Heart left ventricle (tissue), 16 donors: ENCODE data around the gene SCIMP. TPM values are rescaled to one million over a fixed set of nuclear protein-coding genes. Genes with fewer than 3 reads are reported as not detected.

Experiments used
- ATAC-seq, 4 donors: fragments of 200-7000 bp; cut with Tn5 transposase; one replicate each; pipeline ENCODE4 v1.9.1; 2020 to 2022; ENCODE audit warnings: moderate library complexity in 4 of 4, mild to moderate bottlenecking in 3 of 4, moderate number of reproducible peaks in 1 of 4
- DNase-seq, 5 donors: peaks; one replicate each; pipeline ENCODE4 v3.0.0-alpha.2; 2020
- H3K27ac ChIP-seq, 12 donors: fragments of 200-600 bp; sonication (generic) in 4 of 12; one replicate each; pipeline versions ENCODE4 v1.5.0 to v1.8.0; 2016 to 2022; ENCODE audit warnings: mild to moderate bottlenecking in 2 of 12
- H3K27me3 ChIP-seq, 9 donors: fragments of 200-600 bp; sonication (generic) in 2 of 9; one replicate each; pipeline versions ENCODE4 v1.5.1 to v1.8.0; 2016 to 2022; ENCODE audit warnings: mild to moderate bottlenecking in 3 of 9
- H3K36me3 ChIP-seq, 9 donors: fragments of 200-600 bp; sonication (generic) in 2 of 9; one replicate each; pipeline versions ENCODE4 v1.5.0 to v1.8.0; 2018 to 2022; ENCODE audit warnings: mild to moderate bottlenecking in 2 of 9
- H3K4me1 ChIP-seq, 12 donors: fragments of 200-600 bp; sonication (generic) in 4 of 12; one replicate each; pipeline versions ENCODE4 v1.5.0 to v1.8.0; 2016 to 2022; ENCODE audit warnings: mild to moderate bottlenecking in 3 of 12
- H3K4me3 ChIP-seq, 12 donors: fragments of 200-600 bp; sonication (generic) in 4 of 12; one replicate each; pipeline versions ENCODE4 v1.5.0 to v1.8.0; 2017 to 2022; ENCODE audit warnings: mild to moderate bottlenecking in 9 of 12, moderate library complexity in 4 of 12
- H3K9me3 ChIP-seq, 12 donors: fragments of 200-600 bp; sonication (generic) in 4 of 12; one replicate each; pipeline versions ENCODE4 v1.5.0 to v1.8.0; 2016 to 2022; ENCODE audit warnings: mild to moderate bottlenecking in 1 of 12
- CTCF ChIP-seq, 12 donors: fragments of 200-600 bp; sonication (generic) in 4 of 12; IDR thresholded peaks; one replicate each; pipeline versions ENCODE4 v1.5.0 to v1.8.0; 2018 to 2022; ENCODE audit warnings: antibody characterized with exemption in 12 of 12, mild to moderate bottlenecking in 5 of 12
- POLR2A ChIP-seq, 2 donors: fragments of 450-650 bp; IDR thresholded peaks; one replicate each; pipeline ENCODE4 v1.6.1; 2017; ENCODE audit warnings: antibody characterized with exemption in 2 of 2, mild to moderate bottlenecking in 2 of 2, moderate library complexity in 2 of 2
- WGBS, 4 donors: extraction: QIAGEN DNeasy Blood & Tissue Kit in 2 of 4; methylation state at CpG; one replicate each; pipeline versions ENCODE4 v1.1.5 to v1.1.7; 2013 to 2018; 5-methylcytosine and 5-hydroxymethylcytosine counted together
- intact Hi-C, 10 donors: fragments of 100-400 bp; cut with DNase I; formaldehyde crosslinking; loops; one replicate each; pipeline versions ENCODE4 v1.11.1 to v1.14.2; 2022
- polyA plus RNA-seq, 2 donors: library from polyadenylated mRNA; stranded (reverse); fragments of 200-250 nt; gene quantifications; one replicate each; pipeline ENCODE4 v1.2.3, GENCODE V29; 2013
- total RNA-seq, 9 donors: library from RNA; depleted of rRNA in 2 of 9; stranded (reverse); fragments of >200 nt in 2 of 9; fragmentation: NEBNext Ultra II Directional in 3 of 9; extraction: Animal tissue kit (Norgen Biotek cat#: 25700) in 3 of 9; gene quantifications; one replicate each; pipeline versions ENCODE4 v1.1.0 to v1.2.4, GENCODE V29; 2016 to 2023
- donor health status: ischemic (EF 13 %, LVEDD 7.1; RV severe dilation, severe dysfunction).
- donor health status: healthy with polysubstance abuse.
- donor health status: DM: no; HTN: yes; CAD: no.
- donor health status: DM: no; HTN: no; CAD: no.
- donor health status: ischemic (EF 25% LVEDD 6.9; RV normal size, moderate dysfunction).
- donor health status: ischemic (EF 25% LVEDD 5.7; RV mildly dilated, moderate dysfunction).
- donor health status: healthy.
- donor health status: DM: yes; HTN: yes; CAD: no.
- donor health status: ischemic (EF 35%, LVEDD 5.7; RV mildly dilated, moderate dysfunction).
- donor health status: nonischemic (EF 11% LVEDD 7.7; RV severe dilation, severe dysfunction).
- donor health status: DM: yes; HTN: yes; CAD: no.
- donor health status: PGD.
- donor health status: ischemic (EF 29% LVEDD 5.4; RV normal size, mild dysfunction).
- donor health status: nonischemic (EF 23%, LVEDD 6.1; RV moderate dilation, normal function).

SCIMP gene
- total and polyA plus RNA-seq, 11 donors = 0.11 to 17.2 (median 0.72) TPM

- Histone ChIP-seq H3K36me3 (no peaks in the 10 kb centered on the region), H3K9me3 (no peaks in the 10 kb centered on the region), H3K27ac (no peak overlapping the region), H3K4me1 (no peaks in the 10 kb centered on the region), H3K27me3 (no peaks in the 10 kb centered on the region), H3K4me3 (no peak overlapping the region)
- intact Hi-C loops = no loop called here
- ATAC-seq (no peak), DNase-seq (no peak)
- TF ChIP-seq CTCF (IDR thresholded peaks at IDR 0.05) = no peak
- TF ChIP-seq POLR2A (IDR thresholded peaks at IDR 0.05) = no peak
- 91 to 98% (median 94%) methylated on average over 6 of the region's 6 CpGs for WGBS, 4 donors
Measured at GRCh38 chr17:5263441-5263840, 28.8 kb upstream of the SCIMP start.

- no peaks in the 10 kb centered on the region for H3K27me3 ChIP-seq
- H3K4me3 ChIP-seq = no peak overlapping the region
- 77 to 80% (median 78%) methylated on average over 2 of the region's 2 CpGs for WGBS, 4 donors
- TF ChIP-seq CTCF (IDR thresholded peaks at IDR 0.05) = no peak
- no peak for TF ChIP-seq POLR2A (IDR thresholded peaks at IDR 0.05)
- no peaks in the 10 kb centered on the region for H3K9me3 ChIP-seq
- no peak for ATAC-seq
- H3K27ac ChIP-seq = no peak overlapping the region
- DNase-seq = no peak
- H3K36me3 ChIP-seq = no peaks in the 10 kb centered on the region
- intact Hi-C loops = no loop called here
- no peaks in the 10 kb centered on the region for H3K4me1 ChIP-seq
Measured at GRCh38 chr17:5262416-5262991, 27.8 kb upstream of the SCIMP start.

GRCh38 chr17:5260542-5260941, 25.9 kb upstream of the SCIMP start:
- H3K27me3 ChIP-seq = no peaks in the 10 kb centered on the region
- no peak for TF ChIP-seq CTCF (IDR thresholded peaks at IDR 0.05)
- no peak for TF ChIP-seq POLR2A (IDR thresholded peaks at IDR 0.05)

GRCh38 chr17:5257124-5257523, 22.5 kb upstream of the SCIMP start:
- Histone ChIP-seq H3K9me3 (no peaks in the 10 kb centered on the region), H3K27me3 (no peaks in the 10 kb centered on the region), H3K27ac (no peak overlapping the region), H3K4me1 (peaks cover 0 to 8% (median 0%) of the 10 kb centered on the region in 12 donors), H3K36me3 (no peaks in the 10 kb centered on the region), H3K4me3 (no peak overlapping the region)
- TF ChIP-seq CTCF (IDR thresholded peaks at IDR 0.05) (no peak), POLR2A (IDR thresholded peaks at IDR 0.05) (no peak)
- intact Hi-C loops = loop anchor here in 3 of 10 donors (10.0 kb wide), 2 partner anchors 188 to 1178 kb away; partner anchors contain the start of gene AIPL1 (in 1 of the 3)
- DNase-seq (no peak), ATAC-seq (no peak)
- WGBS, 4 donors = 93 to 96% (median 94%) methylated on average over 5 of the region's 5 CpGs

More at GRCh38 chr17:5260542-5260941, 25.9 kb upstream of the SCIMP start:
- Histone ChIP-seq H3K9me3 (no peaks in the 10 kb centered on the region), H3K27ac (no peak overlapping the region), H3K36me3 (no peaks in the 10 kb centered on the region), H3K4me3 (no peak overlapping the region), H3K4me1 (no peaks in the 10 kb centered on the region)
- 98 to 100% (median 100%) methylated on average over 1 of the region's 1 CpG for WGBS, 4 donors
- intact Hi-C loops = no loop called here
- DNase-seq (no peak), ATAC-seq (no peak)
